GM12872 (cell line): ENCODE data around the gene TEX26.

Experiments
- TF ChIP-seq, protein P1 (sequence below): IDR thresholded peaks from 3 replicates; pipeline ENCODE4 v1.5.1; 2011; ENCODE audit warnings: low read depth, mild to moderate bottlenecking, low read length, moderate library complexity; ENCODE audit not compliant: insufficient read depth

TEX26 gene

GRCh38 chr13:30997697-30998096 is 65.2 kb downstream of the TEX26 start:
- TF ChIP-seq, protein P1, sequence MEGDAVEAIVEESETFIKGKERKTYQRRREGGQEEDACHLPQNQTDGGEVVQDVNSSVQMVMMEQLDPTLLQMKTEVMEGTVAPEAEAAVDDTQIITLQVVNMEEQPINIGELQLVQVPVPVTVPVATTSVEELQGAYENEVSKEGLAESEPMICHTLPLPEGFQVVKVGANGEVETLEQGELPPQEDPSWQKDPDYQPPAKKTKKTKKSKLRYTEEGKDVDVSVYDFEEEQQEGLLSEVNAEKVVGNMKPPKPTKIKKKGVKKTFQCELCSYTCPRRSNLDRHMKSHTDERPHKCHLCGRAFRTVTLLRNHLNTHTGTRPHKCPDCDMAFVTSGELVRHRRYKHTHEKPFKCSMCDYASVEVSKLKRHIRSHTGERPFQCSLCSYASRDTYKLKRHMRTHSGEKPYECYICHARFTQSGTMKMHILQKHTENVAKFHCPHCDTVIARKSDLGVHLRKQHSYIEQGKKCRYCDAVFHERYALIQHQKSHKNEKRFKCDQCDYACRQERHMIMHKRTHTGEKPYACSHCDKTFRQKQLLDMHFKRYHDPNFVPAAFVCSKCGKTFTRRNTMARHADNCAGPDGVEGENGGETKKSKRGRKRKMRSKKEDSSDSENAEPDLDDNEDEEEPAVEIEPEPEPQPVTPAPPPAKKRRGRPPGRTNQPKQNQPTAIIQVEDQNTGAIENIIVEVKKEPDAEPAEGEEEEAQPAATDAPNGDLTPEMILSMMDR, result no peak

DNA sequence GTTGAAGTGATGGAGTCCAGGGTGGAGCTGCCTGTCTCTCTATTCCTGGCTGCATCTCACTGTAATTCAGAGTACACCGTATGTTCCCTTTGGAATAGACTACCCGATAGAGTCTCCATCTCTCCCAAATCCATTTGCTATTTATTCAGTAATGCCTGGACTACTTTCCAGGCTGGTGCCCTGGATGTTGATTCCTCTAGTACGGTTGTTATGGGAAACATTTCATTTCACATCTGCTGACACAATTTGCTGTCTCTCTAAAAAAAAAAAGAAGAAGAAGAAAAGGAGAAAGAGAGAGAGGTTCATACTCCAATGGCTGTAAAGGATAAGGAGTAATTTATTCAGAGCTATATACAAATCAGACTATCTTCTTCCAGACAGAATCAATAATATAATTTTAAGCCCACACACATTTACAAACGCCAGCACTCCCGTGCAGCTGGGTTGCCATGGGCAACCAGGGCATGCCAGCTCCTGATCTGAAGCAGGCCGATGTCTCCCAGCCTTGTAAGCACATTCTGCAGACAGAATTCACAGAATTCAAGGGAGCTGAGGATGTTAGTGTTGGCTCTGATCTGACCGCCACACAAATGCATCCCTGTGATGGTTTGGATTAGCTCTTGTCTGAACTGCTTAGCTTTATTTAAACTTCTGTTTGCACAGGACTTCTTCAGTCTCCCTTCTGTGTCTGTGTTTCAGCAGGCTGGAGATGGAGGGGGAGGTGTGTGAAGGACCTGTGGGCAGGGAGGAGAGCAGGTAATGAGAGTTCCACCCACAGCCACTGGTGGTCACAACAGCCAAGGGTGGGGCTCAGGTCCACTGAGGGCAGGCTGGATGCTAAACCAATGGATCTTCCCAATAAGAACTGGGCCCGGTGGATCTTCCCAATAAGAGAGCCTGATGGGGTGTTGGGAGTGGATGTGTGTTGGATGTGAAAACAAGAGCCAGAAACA is 66.0 kb downstream of the TEX26 start:
- TF ChIP-seq, protein P1, result no peak

DNA sequence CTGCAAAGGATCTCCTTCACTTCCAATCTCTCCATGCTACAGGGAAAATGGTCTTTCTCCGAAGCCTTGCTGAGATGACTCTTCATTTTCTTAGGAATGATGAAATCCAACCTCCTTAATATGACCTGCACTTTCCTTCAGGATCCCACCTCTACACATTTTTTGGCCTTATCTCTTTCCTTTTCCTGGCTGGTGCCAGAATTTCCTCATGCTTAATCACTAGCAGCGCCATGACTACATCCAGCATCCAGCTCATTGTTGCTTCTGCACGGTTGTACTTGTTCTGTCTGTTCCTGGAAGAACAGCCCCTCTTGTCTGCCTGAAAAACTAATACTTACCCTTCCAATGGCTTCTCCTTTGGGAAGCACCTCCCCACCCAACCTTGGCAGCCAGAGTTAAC is 68.4 kb downstream of the TEX26 start:
- TF ChIP-seq, protein P1, result no peak

DNA sequence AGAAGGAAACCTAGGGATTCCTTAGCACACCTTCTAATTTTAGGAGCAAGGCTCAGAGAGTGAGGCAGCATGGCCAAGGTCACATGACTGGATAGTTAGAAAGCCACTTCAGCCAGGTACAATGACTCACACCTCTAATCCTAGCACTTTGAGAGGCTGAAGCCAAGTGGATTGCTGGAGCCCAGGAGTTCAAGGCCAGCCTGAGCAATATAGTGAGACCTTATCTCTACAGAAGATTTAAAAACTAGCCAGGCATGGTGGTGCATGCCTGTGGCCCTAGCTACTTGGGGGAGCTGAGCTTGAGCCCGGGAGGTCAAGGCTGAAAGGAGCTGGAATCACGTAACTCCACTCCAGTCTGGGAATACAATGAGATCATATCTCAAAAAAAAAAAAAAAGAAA is 69.2 kb downstream of the TEX26 start:
- TF ChIP-seq, protein P1, result no peak

GRCh38 chr13:31005066-31005465 is 72.6 kb downstream of the TEX26 start:
- TF ChIP-seq, protein P1, result no peak

- TF ChIP-seq, protein P1, result no peak
These were observed 75.0 kb downstream of the TEX26 start for GRCh38 chr13:31007417-31007816.

GRCh38 chr13:31008400-31009115 is 76.1 kb downstream of the TEX26 start:
- TF ChIP-seq, protein P1, result no peak
